GM19455 (cell line): ENCODE measurements around the gene TMTC1.

Experiments
- ATAC-seq: cut with Tn5 transposase; IDR thresholded peaks from one replicate; pipeline ENCODE4 v1.9.1; 2021; ENCODE audit not compliant: unreplicated experiment

Gene TMTC1

GRCh38 chr12:29622251-29622650, 161.5 kb downstream of the TMTC1 start:
- ATAC-seq = no peak

- ATAC-seq = no peak
These were observed 163.7 kb downstream of the TMTC1 start for GRCh38 chr12:29620030-29620429.

- ATAC-seq = no peak
These were observed 166.3 kb downstream of the TMTC1 start for GRCh38 chr12:29617407-29617803.

GRCh38 chr12:29616664-29617406, 166.9 kb downstream of the TMTC1 start:
- ATAC-seq = no peak

- ATAC-seq = no peak
These were observed 168.9 kb downstream of the TMTC1 start for GRCh38 chr12:29614694-29615325.

GRCh38 chr12:29612912-29613311, 170.8 kb downstream of the TMTC1 start:
- ATAC-seq = no peak

- ATAC-seq = no peak
These were observed 171.8 kb downstream of the TMTC1 start for GRCh38 chr12:29611906-29612305.

- ATAC-seq = no peak
These were observed 173.1 kb downstream of the TMTC1 start for GRCh38 chr12:29610473-29611170.

GRCh38 chr12:29609431-29610215, 174.1 kb downstream of the TMTC1 start:
- ATAC-seq = no peak

- no peak for ATAC-seq
These were observed 175.2 kb downstream of the TMTC1 start for GRCh38 chr12:29608581-29608980.

GRCh38 chr12:29599381-29599780, 184.4 kb downstream of the TMTC1 start:
- ATAC-seq = no peak

- ATAC-seq = no peak
These were observed 188.5 kb downstream of the TMTC1 start for GRCh38 chr12:29595071-29595755.

GRCh38 chr12:29593001-29593400, 190.7 kb downstream of the TMTC1 start:
- ATAC-seq = no peak

- no peak for ATAC-seq
These were observed 192.4 kb downstream of the TMTC1 start for GRCh38 chr12:29591140-29592020.

- no peak for ATAC-seq
These were observed 193.9 kb downstream of the TMTC1 start for GRCh38 chr12:29589851-29590250.

- no peak for ATAC-seq
These were observed 194.4 kb downstream of the TMTC1 start for GRCh38 chr12:29589286-29589820.

- ATAC-seq = no peak
These were observed 201.0 kb downstream of the TMTC1 start for GRCh38 chr12:29582677-29583272.

- no peak for ATAC-seq
These were observed 201.6 kb downstream of the TMTC1 start for GRCh38 chr12:29582146-29582545.

GRCh38 chr12:29581631-29582030, 202.1 kb downstream of the TMTC1 start:
- no peak for ATAC-seq
